G401.6 (cell line): ENCODE measurements around the gene LELP1.
"Not testable (repeated sequence)": the region's sequence is repeated elsewhere in the genome, so short reads cannot be mapped to it uniquely, and the experiment has no call there.

Experiments
- FAIRE-seq: peaks from 2 replicates; lab custom pipeline; 2012; peaks lifted over from hg19 to GRCh38; lab: Jason Lieb, UNC

LELP1 gene

DNA sequence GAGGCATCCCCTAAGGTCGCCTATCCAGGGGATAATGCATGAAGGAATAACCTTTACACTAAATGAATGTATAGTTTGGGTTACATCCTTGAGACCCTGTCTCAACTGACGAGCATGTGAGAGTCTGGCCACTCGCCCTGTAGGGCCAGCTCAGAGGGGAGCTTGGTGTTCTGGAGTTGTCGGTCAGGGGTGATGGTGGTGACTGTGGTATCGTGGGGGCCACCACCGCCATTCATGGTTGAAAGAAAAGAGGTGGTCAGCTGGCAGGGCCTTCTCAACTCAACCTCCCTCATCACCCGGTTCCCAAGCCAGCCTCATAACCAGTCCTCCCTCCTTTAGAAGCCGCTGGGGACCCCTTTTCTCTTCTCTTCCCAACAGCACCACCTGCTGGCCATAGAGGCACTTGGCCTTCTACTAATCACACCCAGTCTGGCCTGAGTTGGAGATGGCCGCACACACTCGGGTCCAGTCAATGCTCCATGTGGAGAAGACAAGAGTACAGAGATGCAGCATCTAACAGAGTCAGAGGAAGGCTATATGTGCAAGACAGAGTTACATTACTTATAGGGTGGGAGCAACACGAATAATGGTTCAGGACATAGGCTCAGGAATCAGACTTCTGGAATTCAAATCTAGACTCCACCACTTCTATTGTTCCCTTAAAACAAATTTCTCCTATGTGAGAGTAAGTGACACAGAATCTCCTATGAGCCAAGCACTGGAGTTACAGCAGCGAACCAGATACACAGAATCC is 26.0 kb downstream of the LELP1 start:
- not testable (repeated sequence) for FAIRE-seq

DNA sequence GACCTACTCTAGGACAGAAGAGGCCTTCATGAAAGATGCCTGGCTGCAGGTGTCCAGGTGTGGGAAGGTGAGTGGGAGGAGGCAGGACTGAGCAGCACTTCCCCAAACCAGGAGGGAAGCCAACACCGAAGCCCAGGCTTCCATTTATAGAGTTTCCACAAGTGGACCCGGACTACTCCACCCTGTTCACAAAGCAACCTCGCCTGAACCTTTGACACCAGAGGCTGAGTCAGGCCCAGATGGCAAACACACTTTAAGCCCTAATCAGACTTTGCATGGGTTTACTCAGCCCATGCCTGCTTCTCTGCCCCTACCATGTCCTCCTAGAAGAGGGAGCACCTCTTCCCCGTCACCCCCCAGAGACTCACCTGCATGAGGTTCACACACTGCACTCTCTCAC is 28.1 kb downstream of the LELP1 start:
- no peak for FAIRE-seq

DNA sequence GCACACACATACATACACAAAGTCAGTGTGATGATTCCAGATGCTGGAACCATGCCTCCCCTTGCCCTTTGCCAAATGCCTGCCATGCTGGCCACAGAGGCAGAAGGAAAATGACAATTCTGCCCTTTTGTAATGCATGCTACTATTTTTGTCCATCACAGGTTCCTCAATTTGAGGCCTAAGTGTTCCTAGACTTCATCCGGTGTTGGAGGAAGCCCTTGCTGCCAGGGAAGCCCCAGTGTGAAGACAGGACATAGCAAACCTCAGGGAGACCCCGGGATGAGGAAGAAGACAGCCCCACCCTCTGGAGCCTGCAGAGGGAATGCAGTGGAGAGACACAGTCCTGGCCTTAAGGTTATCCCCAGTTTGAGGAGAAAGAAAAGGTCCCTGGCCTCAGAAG is 28.6 kb downstream of the LELP1 start:
- FAIRE-seq = no peak

DNA sequence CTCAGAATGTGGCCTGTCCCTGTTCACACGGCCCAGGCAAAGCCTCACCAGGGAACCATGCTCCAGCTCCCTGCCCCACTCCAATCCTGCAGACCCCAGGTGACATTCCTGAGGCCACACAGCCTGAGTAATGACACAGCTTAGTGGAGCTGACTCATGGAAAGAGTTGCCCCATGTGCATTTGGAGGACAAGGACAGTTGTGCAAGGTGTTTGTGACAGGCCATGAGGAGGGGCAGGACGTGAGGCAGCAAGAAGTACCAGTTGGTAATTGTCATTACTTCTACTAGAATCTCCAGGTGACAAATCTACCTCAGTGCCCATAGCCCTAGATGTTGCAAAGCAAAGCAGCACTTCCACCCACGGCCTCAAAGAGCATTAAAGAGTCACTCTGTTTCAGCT is 29.3 kb downstream of the LELP1 start:
- FAIRE-seq = no peak

DNA sequence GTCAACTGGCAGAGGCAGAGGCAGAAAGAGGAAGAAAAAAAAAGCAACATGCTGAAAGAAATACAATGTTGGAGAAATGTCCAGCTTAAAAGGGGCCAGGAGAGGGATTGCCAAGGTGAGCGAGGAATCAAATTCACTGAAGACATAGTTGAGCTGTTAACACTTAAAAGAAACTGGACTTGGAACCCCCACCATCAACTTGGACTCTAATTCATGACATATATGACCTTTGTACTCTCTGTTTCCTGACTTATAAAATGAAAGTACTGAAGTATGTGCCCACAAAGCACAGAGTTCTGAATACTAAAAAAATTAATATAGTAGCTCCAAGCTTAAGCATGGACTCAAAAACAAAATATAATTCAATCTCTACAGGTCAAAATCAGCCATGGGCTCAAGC is 30.2 kb downstream of the LELP1 start:
- FAIRE-seq = no peak

DNA sequence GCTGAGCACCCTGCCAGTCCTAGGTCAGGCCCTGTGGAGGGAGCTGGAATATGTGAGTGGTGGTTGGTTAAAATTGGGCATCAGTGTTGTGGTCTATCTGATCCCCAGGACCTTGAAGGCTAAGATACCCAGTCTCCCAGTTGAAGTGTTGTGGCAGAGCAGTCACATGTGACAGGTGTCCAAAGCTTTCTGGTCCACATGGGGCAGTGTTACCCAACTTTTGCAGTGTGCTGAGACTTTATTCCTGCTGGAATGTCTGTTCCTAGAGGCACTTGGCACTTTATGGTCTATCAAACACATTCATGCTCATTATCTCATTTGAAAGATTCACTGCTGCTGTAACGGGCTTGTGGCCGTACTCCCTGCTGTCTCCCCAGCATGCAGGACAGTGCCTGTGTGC is 35.3 kb downstream of the LELP1 start:
- no peak for FAIRE-seq

DNA sequence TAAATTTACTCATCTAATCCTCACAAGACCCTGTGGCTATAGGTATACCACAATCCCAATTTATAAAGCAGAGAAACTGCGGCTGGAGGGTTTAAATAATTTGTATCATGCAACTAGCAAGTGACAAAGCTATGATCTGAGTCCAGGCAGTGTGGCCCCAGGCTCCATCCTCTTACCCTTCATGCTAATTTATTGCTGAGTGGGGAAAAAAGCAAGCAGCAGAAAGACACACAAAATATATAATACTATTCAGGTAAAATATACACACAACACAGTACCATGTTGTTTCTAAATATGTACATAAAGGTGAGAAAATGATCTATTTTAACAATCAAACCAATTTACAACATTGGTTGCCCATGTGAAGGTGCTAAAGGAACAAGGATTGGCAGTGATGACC is 38.9 kb downstream of the LELP1 start:
- no peak for FAIRE-seq

DNA sequence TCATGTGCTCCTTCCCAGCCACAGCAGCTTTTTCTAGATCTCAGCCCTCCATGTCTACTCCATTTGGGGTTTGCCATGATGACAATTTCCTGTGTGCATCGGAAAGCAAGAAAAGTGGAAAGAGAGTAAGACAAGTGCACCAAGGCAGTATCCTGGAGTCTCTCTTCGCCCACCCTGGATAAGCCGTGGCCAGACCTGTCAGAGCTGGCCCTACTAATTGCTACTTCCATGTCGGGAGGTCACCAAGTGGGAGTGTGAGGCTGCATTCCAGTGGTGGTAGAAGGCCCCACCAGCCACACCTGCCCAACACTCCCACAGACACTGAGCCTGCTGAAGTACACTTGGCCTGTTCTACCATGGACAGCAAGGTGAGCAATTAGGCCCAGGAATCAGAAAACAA is 42.2 kb downstream of the LELP1 start:
- no peak for FAIRE-seq

DNA sequence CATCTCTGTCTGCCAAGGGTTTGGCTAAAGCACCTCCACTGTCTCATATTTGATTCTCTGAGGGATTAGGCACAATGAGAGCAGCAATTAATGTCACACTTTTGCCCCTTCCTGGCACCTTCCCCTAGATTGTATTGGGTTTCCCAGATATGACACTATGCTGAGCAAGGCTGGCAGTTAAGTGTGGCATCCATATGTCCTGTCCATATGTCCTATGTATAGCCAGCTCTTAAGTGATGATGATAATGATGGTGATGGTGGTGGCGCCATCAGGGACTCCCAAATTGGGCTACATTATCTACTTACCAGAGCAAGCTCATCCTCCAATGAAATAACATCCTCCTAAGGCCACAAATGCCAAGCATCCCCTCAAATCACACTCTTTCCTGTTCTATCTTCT is 42.8 kb downstream of the LELP1 start:
- no peak for FAIRE-seq

DNA sequence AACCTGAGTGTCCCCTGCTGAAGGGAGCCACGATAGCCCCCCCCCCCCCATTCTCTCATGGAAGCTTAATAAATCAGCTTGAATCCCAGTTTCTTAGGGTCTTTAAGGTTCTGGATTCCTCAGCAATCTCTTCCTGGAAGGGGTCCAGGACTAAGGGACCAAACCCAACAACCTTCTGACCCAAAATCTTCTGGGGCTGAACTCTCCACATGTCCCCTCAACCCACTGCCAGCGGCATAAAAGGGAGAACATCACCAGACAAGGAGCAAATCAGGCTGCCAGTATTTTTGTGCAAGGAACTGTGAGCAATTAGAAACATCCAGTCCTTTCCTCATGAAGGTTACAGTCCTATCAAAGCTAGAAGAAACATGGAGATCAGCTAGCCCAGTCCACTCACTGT is 43.6 kb downstream of the LELP1 start:
- FAIRE-seq = no peak

DNA sequence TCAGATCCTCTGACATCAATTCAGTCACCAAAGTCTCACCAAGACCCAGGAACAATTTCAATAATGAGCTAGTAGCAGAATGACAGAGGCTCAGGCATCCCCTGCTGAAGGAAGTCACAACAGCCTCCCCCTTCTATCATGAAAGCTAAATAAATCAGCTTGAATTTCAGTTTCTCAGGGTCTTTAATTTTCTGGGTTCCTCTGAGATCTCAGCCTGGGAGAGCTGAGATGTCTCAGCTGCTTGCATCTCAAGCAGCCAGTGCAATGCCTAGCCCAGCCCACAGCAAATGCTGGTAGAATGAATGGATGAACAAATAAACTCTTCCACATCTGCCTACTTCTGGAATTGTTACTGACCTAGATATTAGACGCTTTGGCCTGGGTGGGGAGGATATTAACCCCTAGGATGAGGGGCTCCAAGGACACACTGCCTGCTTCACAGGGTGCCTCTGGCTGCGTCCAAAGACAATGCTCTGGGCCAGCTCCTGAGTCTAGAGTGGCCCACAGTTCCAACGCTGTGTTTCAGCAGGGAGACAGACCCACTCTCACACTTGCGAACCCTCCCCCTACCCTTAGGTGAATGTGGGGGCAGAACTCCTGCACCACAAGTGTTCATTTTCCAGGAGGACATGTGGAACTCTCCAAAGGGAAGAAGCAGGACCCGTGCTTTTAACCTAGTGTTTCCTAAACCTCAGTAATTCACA is 45.1 kb downstream of the LELP1 start:
- FAIRE-seq = no peak

DNA sequence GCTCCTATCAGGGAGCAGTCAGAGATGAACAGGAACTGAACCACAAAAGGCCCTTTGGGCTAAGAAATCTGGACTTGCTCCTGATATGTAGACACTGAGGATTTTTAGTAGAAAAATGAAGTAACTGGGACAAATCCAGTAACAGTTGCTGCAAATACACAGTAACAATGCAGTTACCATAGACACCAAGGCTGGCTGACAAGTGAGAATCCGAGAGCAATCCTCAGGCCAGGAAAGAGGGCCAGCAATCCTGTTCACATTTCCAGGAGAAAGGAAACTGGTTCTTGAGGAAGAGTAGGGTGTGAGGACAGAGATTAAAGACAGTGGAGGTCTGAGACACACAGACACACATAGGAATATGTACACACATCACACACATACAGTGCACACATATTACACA is 46.9 kb downstream of the LELP1 start:
- FAIRE-seq = no peak

DNA sequence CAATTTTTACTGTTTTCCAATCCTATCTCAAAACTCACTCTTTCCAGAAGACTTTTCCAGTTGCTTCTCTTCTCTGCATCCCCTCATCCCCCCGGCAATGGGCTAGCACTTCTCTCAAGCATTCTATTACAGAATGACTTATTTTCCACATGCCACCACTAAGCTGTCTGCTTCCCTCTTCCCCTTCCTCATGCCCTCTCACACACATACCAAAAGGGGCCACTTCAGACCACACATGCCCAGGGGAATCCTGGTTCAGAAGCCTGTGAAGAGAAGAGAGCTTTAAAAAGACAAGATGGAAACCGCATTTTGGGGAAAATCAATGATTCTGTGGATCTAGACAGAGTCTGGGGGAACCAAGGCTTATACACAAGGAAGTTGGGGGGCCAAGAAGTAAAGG is 47.9 kb downstream of the LELP1 start:
- no peak for FAIRE-seq

DNA sequence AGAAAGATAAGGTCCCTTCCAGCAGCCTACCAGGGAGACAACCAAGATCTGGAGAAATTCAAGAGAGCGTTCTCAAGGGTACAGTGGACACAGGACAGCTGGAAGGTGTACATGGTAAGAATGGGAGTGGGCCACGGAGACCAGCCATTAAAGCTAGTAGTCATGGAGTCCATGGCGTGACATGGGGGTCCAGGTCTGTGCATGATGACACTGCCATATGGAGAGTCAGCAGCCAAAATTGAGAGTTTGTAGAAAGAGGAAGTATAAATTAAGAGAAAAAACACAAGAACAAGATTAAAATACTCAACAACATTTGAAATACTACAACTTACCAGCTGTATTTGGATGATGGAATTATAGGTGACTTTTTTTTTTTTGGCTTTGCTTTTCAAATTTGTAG is 48.3 kb downstream of the LELP1 start:
- FAIRE-seq = no peak

DNA sequence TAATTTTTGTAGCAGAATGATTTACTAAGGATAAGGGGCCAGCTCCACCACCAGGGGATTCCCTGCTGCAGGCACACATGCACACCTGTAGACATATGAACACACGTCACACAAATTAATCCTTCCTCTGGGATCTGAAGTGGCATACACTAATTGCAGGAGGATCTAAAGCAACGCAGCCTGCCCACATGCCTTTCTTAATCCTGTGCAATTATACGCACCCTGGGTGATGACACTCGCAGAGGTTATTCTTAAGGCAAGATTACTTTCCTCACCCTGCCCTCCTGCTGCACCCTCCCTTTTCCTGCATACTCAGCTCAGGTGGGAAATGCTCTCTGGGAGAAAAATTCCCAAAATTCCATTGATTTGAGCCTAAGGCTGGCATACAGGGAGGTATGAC is 48.8 kb downstream of the LELP1 start:
- no peak for FAIRE-seq

DNA sequence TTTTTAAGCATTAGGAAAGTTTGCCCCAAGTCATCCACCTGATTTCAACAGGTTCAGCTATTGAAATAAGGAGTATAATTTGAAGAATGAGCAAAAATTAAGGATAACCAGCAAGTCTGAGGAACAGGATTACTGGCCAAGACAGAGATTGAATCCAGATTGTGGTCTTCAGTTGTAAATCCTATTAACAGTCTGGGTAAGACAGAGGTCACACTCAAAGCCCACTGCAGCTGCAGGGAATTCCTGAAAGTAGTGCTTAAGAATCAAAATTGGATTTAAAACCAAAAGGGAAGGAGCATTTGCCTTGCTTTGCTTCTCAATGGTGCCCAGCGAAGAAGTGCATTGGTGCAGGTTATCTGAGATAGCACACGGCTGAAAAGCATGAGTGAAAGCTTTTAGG is 49.8 kb downstream of the LELP1 start:
- FAIRE-seq = no peak

DNA sequence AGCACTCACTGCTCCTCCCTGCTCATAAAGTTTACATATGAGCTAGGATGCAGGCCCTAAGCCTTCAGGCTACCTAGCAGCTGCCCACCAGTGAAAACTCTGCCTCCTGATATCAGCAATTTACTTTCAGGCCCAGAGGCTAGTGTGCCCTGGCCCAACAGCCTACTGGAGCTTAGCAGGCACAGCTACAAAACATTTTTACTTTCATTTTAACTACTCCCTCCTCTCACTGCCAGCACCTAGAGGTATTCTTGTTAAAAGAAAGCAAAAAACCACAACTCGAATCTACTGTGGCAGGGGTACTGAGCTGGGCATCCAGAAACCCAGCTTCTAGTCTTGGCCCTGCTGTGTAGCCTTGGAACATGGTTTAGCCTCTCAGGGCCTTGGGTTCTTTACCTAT is 50.5 kb downstream of the LELP1 start:
- no peak for FAIRE-seq
